ENCODE results near the gene HAPLN3. TPM values are rescaled to one million over a fixed set of nuclear protein-coding genes. Genes with fewer than 3 reads are reported as not detected.

The HAPLN3 gene
- polyA plus RNA-seq, 3 donors: 2.8 to 16.3 (median 9.8) TPM

- H3K27ac ChIP-seq (ENCODE audit: low read depth, low read length): no peak overlapping the region
- 78 to 92% (median 90%) methylated on average over 9 to 12 of the region's 12 CpGs for WGBS, 3 donors
Measured at GRCh38 chr15:88900309-88900981, 5.1 kb upstream of the HAPLN3 start.

- no peak overlapping the region for H3K27ac ChIP-seq (ENCODE audit: low read depth, low read length)
- 91 to 97% (median 92%) methylated on average over 9 of the region's 9 CpGs for WGBS, 3 donors
Measured at GRCh38 chr15:88899251-88899650, 3.9 kb upstream of the HAPLN3 start.

GRCh38 chr15:88898736-88899135, 3.4 kb upstream of the HAPLN3 start:
- H3K27ac ChIP-seq (ENCODE audit: low read depth, low read length): no peak overlapping the region
- 85 to 93% (median 91%) methylated on average over 15 of the region's 15 CpGs for WGBS, 3 donors

GRCh38 chr15:88897456-88898194, 2.3 kb upstream of the HAPLN3 start:
- no peak overlapping the region for H3K27ac ChIP-seq (ENCODE audit: low read depth, low read length)
- WGBS, 3 donors: 33 to 55% (median 37%) methylated on average over 12 of the region's 12 CpGs

GRCh38 chr15:88897142-88897455, 1.8 kb upstream of the HAPLN3 start:
- 17 to 54% (median 19%) methylated on average over 8 of the region's 8 CpGs for WGBS, 3 donors

GRCh38 chr15:88896333-88897033, 1.1 kb upstream of the HAPLN3 start:
- no peak overlapping the region for H3K27ac ChIP-seq (ENCODE audit: low read depth, low read length)
- 75 to 84% (median 76%) methylated on average over 8 of the region's 8 CpGs for WGBS, 3 donors

More at GRCh38 chr15:88897142-88897455, 1.8 kb upstream of the HAPLN3 start:
- H3K27ac ChIP-seq (ENCODE audit: low read depth, low read length): no peak overlapping the region

- no peak overlapping the region for H3K27ac ChIP-seq (ENCODE audit: low read depth, low read length)
- WGBS, 3 donors: 2 to 4% (median 3%) methylated on average over 19 to 23 of the region's 23 CpGs
Measured at GRCh38 chr15:88894348-88894818, 961 bp downstream of the HAPLN3 start.

- WGBS, 3 donors: 68 to 91% (median 84%) methylated on average over 7 of the region's 7 CpGs
- no peak overlapping the region for H3K27ac ChIP-seq (ENCODE audit: low read depth, low read length)
Measured at GRCh38 chr15:88891540-88892254, 3.6 kb downstream of the HAPLN3 start.

GRCh38 chr15:88890495-88890894, 4.8 kb downstream of the HAPLN3 start:
- 76 to 92% (median 85%) methylated on average over 4 of the region's 4 CpGs for WGBS, 3 donors
- no peak overlapping the region for H3K27ac ChIP-seq (ENCODE audit: low read depth, low read length)

GRCh38 chr15:88888719-88889118, 6.6 kb downstream of the HAPLN3 start:
- no peak overlapping the region for H3K27ac ChIP-seq (ENCODE audit: low read depth, low read length)
- WGBS, 3 donors: 79 to 96% (median 95%) methylated on average over 5 of the region's 5 CpGs

- WGBS, 3 donors: 80 to 94% (median 90%) methylated on average over 18 of the region's 18 CpGs
Measured at GRCh38 chr15:88887068-88887580, 8.2 kb downstream of the HAPLN3 start.

GRCh38 chr15:88882785-88883184, 12.6 kb downstream of the HAPLN3 start:
- WGBS, 3 donors: 73 to 78% (median 77%) methylated on average over 4 of the region's 4 CpGs
- H3K27ac ChIP-seq (ENCODE audit: low read depth, low read length): no peak overlapping the region

More at GRCh38 chr15:88887068-88887580, 8.2 kb downstream of the HAPLN3 start:
- no peak overlapping the region for H3K27ac ChIP-seq (ENCODE audit: low read depth, low read length)

GRCh38 chr15:88881775-88882174, 13.6 kb downstream of the HAPLN3 start:
- 92 to 100% (median 95%) methylated on average over 3 of the region's 3 CpGs for WGBS, 3 donors
- no peak overlapping the region for H3K27ac ChIP-seq (ENCODE audit: low read depth, low read length)

GRCh38 chr15:88880944-88881740, 14.2 kb downstream of the HAPLN3 start:
- WGBS, 3 donors: 90 to 96% (median 96%) methylated on average over 31 of the region's 31 CpGs
- no peak overlapping the region for H3K27ac ChIP-seq (ENCODE audit: low read depth, low read length)

GRCh38 chr15:88878720-88879184, 16.6 kb downstream of the HAPLN3 start:
- no peak overlapping the region for H3K27ac ChIP-seq (ENCODE audit: low read depth, low read length)
- WGBS, 3 donors: 60 to 84% (median 84%) methylated on average over 18 of the region's 18 CpGs

- 85 to 94% (median 93%) methylated on average over 22 of the region's 22 CpGs for WGBS, 3 donors
Measured at GRCh38 chr15:88877906-88878305, 17.4 kb downstream of the HAPLN3 start.

GRCh38 chr15:88877415-88877814, 17.9 kb downstream of the HAPLN3 start:
- WGBS, 3 donors: 93 to 97% (median 94%) methylated on average over 10 to 11 of the region's 11 CpGs
- no peak overlapping the region for H3K27ac ChIP-seq (ENCODE audit: low read depth, low read length)

More at GRCh38 chr15:88877906-88878305, 17.4 kb downstream of the HAPLN3 start:
- no peak overlapping the region for H3K27ac ChIP-seq (ENCODE audit: low read depth, low read length)
